SK-N-SH (cell line): ENCODE measurements around the gene HGS. TPM values are rescaled to one million over a fixed set of nuclear protein-coding genes. Genes with fewer than 3 reads are reported as not detected.
A peak's percentile ranks its signal among the peaks of the same experiment; 100 is the strongest.

Experiments
- CTCF ChIA-PET: fragments of 300-600, 350-600 bp; formaldehyde crosslinking; extraction: SDS; loops from one replicate; lab custom pipeline; 2021; lab: Yijun Ruan, JAX
- POLR2A ChIA-PET: fragments of 350-600 bp; sonication (Branson Sonifier 250); formaldehyde crosslinking; extraction: SDS; loops from one replicate; lab custom pipeline; 2020; ENCODE audit warnings: antibody characterized with exemption, inconsistent platforms; lab: Yijun Ruan, JAX
- DNase-seq: peaks from one replicate; pipeline ENCODE4 v3.0.0; 2012
- H2AFZ ChIP-seq: fragments of 200-600 bp; sonication (generic); 2 replicates; pipeline ENCODE4 v1.8.1; 2016; ENCODE audit warnings: antibody characterized with exemption, mild to moderate bottlenecking, low read depth
- H3F3A ChIP-seq: fragments of 200-600 bp; sonication (generic); replicated peaks from 2 replicates; pipeline ENCODE3; 2016; ENCODE audit warnings: antibody characterized with exemption, mild to moderate bottlenecking; ENCODE audit not compliant: insufficient read depth
- H3K27ac ChIP-seq, 2 experiments: fragments of 200-500 bp in 1 of 2; fragments of 200-600 bp in 1 of 2; sonication (Bioruptor generic) in 1 of 2; sonication (generic), shearing (Covaris generic) in 1 of 2; 2 replicates each; pipeline versions ENCODE4 v1.5.1 to v1.6.1; 2014 to 2016; ENCODE audit warnings: low read depth in 2 of 2, inconsistent platforms in 1 of 2, low read length in 1 of 2, mild to moderate bottlenecking in 1 of 2, mixed read lengths in 1 of 2
- H3K27me3 ChIP-seq: fragments of 200-600 bp; sonication (generic), shearing (Covaris generic); 2 replicates; pipeline ENCODE4 v1.6.1; 2016; ENCODE audit warnings: mixed run types; ENCODE audit not compliant: insufficient read depth
- H3K36me3 ChIP-seq, 2 experiments: fragments of 200-500 bp in 1 of 2; fragments of 200-600 bp in 1 of 2; sonication (Bioruptor generic) in 1 of 2; sonication (generic) in 1 of 2; replicated peaks in 1 of 2; 2 replicates each; pipeline versions ENCODE3 to v1.5.1; 2014 to 2016; ENCODE audit warnings: low read length in 1 of 2, mild to moderate bottlenecking in 1 of 2; ENCODE audit not compliant: insufficient read depth in 2 of 2, control insufficient read depth in 1 of 2
- H3K4me1 ChIP-seq, 2 experiments: fragments of 200-500 bp in 1 of 2; fragments of 200-600 bp in 1 of 2; sonication (Bioruptor generic) in 1 of 2; sonication (generic), shearing (Covaris generic) in 1 of 2; 2 replicates each; pipeline versions ENCODE4 v1.5.1 to v1.6.1; 2014 to 2016; ENCODE audit warnings: low read depth in 1 of 2, low read length in 1 of 2, mixed run types in 1 of 2; ENCODE audit not compliant: insufficient read depth in 2 of 2, control insufficient read depth in 1 of 2
- H3K4me2 ChIP-seq: fragments of 200-600 bp; sonication (generic), shearing (Covaris generic); 2 replicates; pipeline ENCODE4 v1.6.1; 2017; ENCODE audit warnings: mixed run types
- H3K4me3 ChIP-seq, 2 experiments: fragments of 200-500 bp in 1 of 2; fragments of 200-600 bp in 1 of 2; sonication (Bioruptor generic) in 1 of 2; sonication (generic), shearing (Covaris generic) in 1 of 2; 2 replicates each; pipeline versions ENCODE4 v1.5.1 to v1.8.1; 2014 to 2016; ENCODE audit warnings: low read depth in 2 of 2, inconsistent platforms in 1 of 2, low read length in 1 of 2, mild to moderate bottlenecking in 1 of 2, mixed read lengths in 1 of 2, moderate library complexity in 1 of 2
- H3K79me2 ChIP-seq: fragments of 200-600 bp; sonication (generic); 2 replicates; pipeline ENCODE4 v1.8.1; 2017; ENCODE audit warnings: mild to moderate bottlenecking; ENCODE audit not compliant: insufficient read depth
- H3K9ac ChIP-seq: fragments of 200-600 bp; sonication (generic); 2 replicates; pipeline ENCODE4 v1.6.1; 2017; ENCODE audit warnings: mixed run types
- H3K9me2 ChIP-seq: fragments of 200-600 bp; sonication (generic); 2 replicates; pipeline ENCODE4 v1.6.1; 2017; ENCODE audit warnings: mixed run types
- H3K9me3 ChIP-seq: fragments of 200-600 bp; sonication (generic); 2 replicates; pipeline ENCODE4 v1.6.1; 2017; ENCODE audit warnings: mixed run types, mild to moderate bottlenecking, moderate library complexity
- H4K20me1 ChIP-seq: fragments of 200-600 bp; sonication (generic); 2 replicates; pipeline ENCODE4 v1.6.1; 2017; ENCODE audit warnings: mild to moderate bottlenecking, mixed run types; ENCODE audit not compliant: insufficient read depth
- FOXM1 ChIP-seq: IDR thresholded peaks from 2 replicates; pipeline ENCODE4 v1.4.0; 2012; ENCODE audit warnings: low read depth, mild to moderate bottlenecking
- IRF3 ChIP-seq: fragments of 150-350 bp; IDR thresholded peaks from 2 replicates; pipeline ENCODE4 v1.6.1; 2016; ENCODE audit warnings: mild to moderate bottlenecking, low read depth, low read length
- JUND ChIP-seq: IDR thresholded peaks from 2 replicates; pipeline ENCODE4 v1.4.0; 2012
- RXRA ChIP-seq: IDR thresholded peaks from 2 replicates; pipeline ENCODE4 v1.4.0; 2012; ENCODE audit warnings: low read depth, mild to moderate bottlenecking, borderline replicate concordance
- USF1 ChIP-seq: IDR thresholded peaks from 2 replicates; pipeline ENCODE4 v1.4.0; 2012; ENCODE audit warnings: low read depth, borderline replicate concordance
- YY1 ChIP-seq: IDR thresholded peaks from 2 replicates; pipeline ENCODE4 v1.4.0; 2012; ENCODE audit warnings: low read depth, mild to moderate bottlenecking
- WGBS: methylation state at CpG from one replicate; pipeline ENCODE4 v1.1.6; 2017; ENCODE audit warnings: low lambda C conversion rate; 5-methylcytosine and 5-hydroxymethylcytosine counted together
- polyA plus RNA-seq, 3 experiments: library from polyadenylated mRNA; depleted of rRNA; stranded (reverse); fragments of >200 nt; gene quantifications; 2 replicates each; pipeline ENCODE4 v1.2.3, GENCODE V29; 2012
- TF ChIP-seq, protein P1 (sequence below): fragments of 200-600 bp; sonication (generic); IDR thresholded peaks from 2 replicates; pipeline ENCODE4 v1.6.1; 2017; ENCODE audit warnings: antibody characterized with exemption, mild to moderate bottlenecking, moderate library complexity

HGS gene
- polyA plus RNA-seq, 1 of the 3 experiments (the other 2 are of a cell fraction), result 192 TPM

- H3K27me3 ChIP-seq, result no peaks in the 10 kb centered on the region
- H3F3A ChIP-seq, result peaks cover 27% of the 10 kb centered on the region
- peaks cover 94% of the 10 kb centered on the region for H3K79me2 ChIP-seq
- H3K9me3 ChIP-seq, result no peaks in the 10 kb centered on the region
- H3K9me2 ChIP-seq, result no peaks in the 10 kb centered on the region
- H3K9ac ChIP-seq, result no peak overlapping the region
- DNase-seq, result no peak
- H4K20me1 ChIP-seq, result peaks cover 60% of the 10 kb centered on the region
- peaks cover 44 to 95% of the 10 kb centered on the region in 2 experiments for H3K36me3 ChIP-seq
- WGBS, result 93% methylated on average over 29 of the region's 35 CpGs
- no peaks in the 10 kb centered on the region for H3K4me1 ChIP-seq
- no peak overlapping the region for H3K4me2 ChIP-seq
- ChIA-PET CTCF (interaction anchor here (1.2 to 1.8 kb wide), 4 partner anchors 8 to 18 kb away, joined by 3 to 5 read pairs (median 4); partner anchors contain the start of genes ARL16 and HGS), POLR2A (interaction anchor here (1.2 to 3.2 kb wide), 2 partner anchors 9 to 10 kb away, joined by 7 to 14 read pairs; partner anchors contain the start of genes ARL16, HGS and MRPL12)
- H2AFZ ChIP-seq, result no peak overlapping the region
- H3K27ac ChIP-seq, result no peak overlapping the region
- TF ChIP-seq, protein P1, sequence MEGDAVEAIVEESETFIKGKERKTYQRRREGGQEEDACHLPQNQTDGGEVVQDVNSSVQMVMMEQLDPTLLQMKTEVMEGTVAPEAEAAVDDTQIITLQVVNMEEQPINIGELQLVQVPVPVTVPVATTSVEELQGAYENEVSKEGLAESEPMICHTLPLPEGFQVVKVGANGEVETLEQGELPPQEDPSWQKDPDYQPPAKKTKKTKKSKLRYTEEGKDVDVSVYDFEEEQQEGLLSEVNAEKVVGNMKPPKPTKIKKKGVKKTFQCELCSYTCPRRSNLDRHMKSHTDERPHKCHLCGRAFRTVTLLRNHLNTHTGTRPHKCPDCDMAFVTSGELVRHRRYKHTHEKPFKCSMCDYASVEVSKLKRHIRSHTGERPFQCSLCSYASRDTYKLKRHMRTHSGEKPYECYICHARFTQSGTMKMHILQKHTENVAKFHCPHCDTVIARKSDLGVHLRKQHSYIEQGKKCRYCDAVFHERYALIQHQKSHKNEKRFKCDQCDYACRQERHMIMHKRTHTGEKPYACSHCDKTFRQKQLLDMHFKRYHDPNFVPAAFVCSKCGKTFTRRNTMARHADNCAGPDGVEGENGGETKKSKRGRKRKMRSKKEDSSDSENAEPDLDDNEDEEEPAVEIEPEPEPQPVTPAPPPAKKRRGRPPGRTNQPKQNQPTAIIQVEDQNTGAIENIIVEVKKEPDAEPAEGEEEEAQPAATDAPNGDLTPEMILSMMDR, result 0 out of 2 replicates have a peak, but pooled peaks have one; percentile 14
- no peak for TF ChIP-seq YY1
- no peak overlapping the region for H3K4me3 ChIP-seq
These were observed 9.8 kb downstream of the HGS start for GRCh38 chr17:81693509-81694210.

DNA sequence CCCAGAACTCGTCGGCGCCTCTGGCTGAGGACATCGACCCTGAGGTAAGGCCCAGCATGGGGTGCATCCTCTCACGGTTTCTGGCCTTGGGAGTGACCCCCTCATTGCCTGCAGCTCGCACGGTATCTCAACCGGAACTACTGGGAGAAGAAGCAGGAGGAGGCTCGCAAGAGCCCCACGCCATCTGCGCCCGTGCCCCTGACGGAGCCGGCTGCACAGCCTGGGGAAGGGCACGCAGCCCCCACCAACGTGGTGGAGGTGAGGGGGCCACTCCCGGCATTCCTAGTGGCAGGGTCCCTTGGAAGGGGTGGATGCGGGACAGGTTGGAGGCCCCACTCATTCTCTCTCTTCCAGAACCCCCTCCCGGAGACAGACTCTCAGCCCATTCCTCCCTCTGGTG is 11.0 kb downstream of the HGS start:
- Histone ChIP-seq H3K9me2 (no peaks in the 10 kb centered on the region), H3K36me3 (peaks cover 47 to 88% of the 10 kb centered on the region in 2 experiments), H3K4me2 (no peak overlapping the region), H3K4me1 (no peaks in the 10 kb centered on the region), H3K9me3 (no peaks in the 10 kb centered on the region), H4K20me1 (peaks cover 56% of the 10 kb centered on the region), H3K27me3 (no peaks in the 10 kb centered on the region), H3F3A (peaks cover 31% of the 10 kb centered on the region), H3K27ac (no peak overlapping the region), H3K79me2 (peaks cover 94% of the 10 kb centered on the region), H2AFZ (no peak overlapping the region), H3K4me3 (no peak overlapping the region), H3K9ac (no peak overlapping the region)
- TF ChIP-seq IRF3 (no peak), FOXM1 (no peak), USF1 (no peak), RXRA (no peak), JUND (no peak)
- DNase-seq, result no peak
- 98% methylated on average over 19 of the region's 19 CpGs for WGBS
- POLR2A ChIA-PET, result interaction anchor here (1.3 to 3.2 kb wide), 2 partner anchors 11 kb away, joined by 5 to 14 read pairs; partner anchors contain the start of genes ARL16 and HGS
- CTCF ChIA-PET, result interaction anchor here (1.4 to 1.8 kb wide), 4 partner anchors 10 to 23 kb away, joined by 3 to 9 read pairs (median 4); no protein-coding TSS in a partner anchor
